Cerebellar nuclear complex (tissue), 1 donor: ENCODE measurements around the gene IGFBP2.

Experiments used
- DNase-seq, 2 experiments: peaks; one replicate each; lab custom pipeline; 2025; lab: John Stamatoyannopoulos, UW

The IGFBP2 gene

GRCh38 chr2:216687646-216688045 lies 54.4 kb downstream of the IGFBP2 start:
- no peak for DNase-seq

- no peak for DNase-seq
Measured at GRCh38 chr2:216688731-216689340, 55.6 kb downstream of the IGFBP2 start.

GRCh38 chr2:216689397-216689796 lies 56.2 kb downstream of the IGFBP2 start:
- DNase-seq = no peak

GRCh38 chr2:216690456-216690852 lies 57.2 kb downstream of the IGFBP2 start:
- DNase-seq = no peak

- peak; percentile 33 to 60 for DNase-seq
Measured at GRCh38 chr2:216690853-216691741, 57.9 kb downstream of the IGFBP2 start.

GRCh38 chr2:216692636-216693413 lies 59.6 kb downstream of the IGFBP2 start:
- peak; percentile 61 to 69 for DNase-seq

GRCh38 chr2:216693414-216694080 lies 60.3 kb downstream of the IGFBP2 start:
- no peak for DNase-seq

GRCh38 chr2:216694082-216694825 lies 61.0 kb downstream of the IGFBP2 start:
- peak in 1 of 2 experiments; percentile 11 for DNase-seq

GRCh38 chr2:216694826-216695217 lies 61.6 kb downstream of the IGFBP2 start:
- DNase-seq = no peak

GRCh38 chr2:216695401-216695821 lies 62.2 kb downstream of the IGFBP2 start, which contains the start of gene IGFBP5:
TSS of gene IGFBP5 (minus strand) at chr2:216695549. CDS start at chr2:216694775, 774 bp downstream.
- DNase-seq = peak in 1 of 2 experiments; percentile 12

GRCh38 chr2:216696321-216696720 lies 63.1 kb downstream of the IGFBP2 start:
- DNase-seq = no peak

GRCh38 chr2:216696751-216697560 lies 63.7 kb downstream of the IGFBP2 start:
- DNase-seq = peak; percentile 4 to 5

GRCh38 chr2:216698293-216698692 lies 65.1 kb downstream of the IGFBP2 start:
- no peak for DNase-seq

- peak in 1 of 2 experiments; percentile 35 for DNase-seq
Measured at GRCh38 chr2:216698895-216699294, 65.7 kb downstream of the IGFBP2 start.

- no peak for DNase-seq
Measured at GRCh38 chr2:216700088-216700567, 66.9 kb downstream of the IGFBP2 start.

GRCh38 chr2:216700781-216701180 lies 67.6 kb downstream of the IGFBP2 start:
- no peak for DNase-seq

- DNase-seq = no peak
Measured at GRCh38 chr2:216701544-216701943, 68.3 kb downstream of the IGFBP2 start.

- no peak for DNase-seq
Measured at GRCh38 chr2:216702756-216703155, 69.5 kb downstream of the IGFBP2 start.

GRCh38 chr2:216710551-216711301 lies 77.5 kb downstream of the IGFBP2 start:
- DNase-seq = no peak
